NCI-H526 treated with DMSO at 0.1 percent for 48 hours (cell line): ENCODE results near the gene LRRIQ1.
"Not testable (repeated sequence)": the region's sequence is repeated elsewhere in the genome, so short reads cannot be mapped to it uniquely, and the experiment has no call there.

Experiments used
- DNase-seq: peaks from one replicate; lab custom pipeline; 2025; lab: John Stamatoyannopoulos, UW

Gene LRRIQ1

GRCh38 chr12:85036234-85036707, at the start of gene LRRIQ1, which contains the start of gene TSPAN19:
Gene LRRIQ1 (plus strand): TSS chr12:85036351. CDS start chr12:85038177, 1,826 bp downstream.
Gene TSPAN19 (minus strand): TSS chr12:85036277. CDS start chr12:85029946, 6,331 bp downstream.
- peak; percentile 82 for DNase-seq

GRCh38 chr12:84986586-84986985, 49.6 kb upstream of the LRRIQ1 start:
- DNase-seq, result no peak

- DNase-seq, result no peak
Observed at GRCh38 chr12:84994426-84994825, 41.7 kb upstream of the LRRIQ1 start.

GRCh38 chr12:84995641-84996040, 40.5 kb upstream of the LRRIQ1 start:
- no peak for DNase-seq

- DNase-seq, result no peak
Observed at GRCh38 chr12:84996759-84997158, 39.4 kb upstream of the LRRIQ1 start.

- DNase-seq, result no peak
Observed at GRCh38 chr12:84998341-84998740, 37.8 kb upstream of the LRRIQ1 start.

- DNase-seq, result no peak
Observed at GRCh38 chr12:85000729-85001128, 35.4 kb upstream of the LRRIQ1 start.

- no peak for DNase-seq
Observed at GRCh38 chr12:85002778-85003296, 33.3 kb upstream of the LRRIQ1 start.

- DNase-seq, result no peak
Observed at GRCh38 chr12:85004204-85004603, 31.9 kb upstream of the LRRIQ1 start.

- not testable (repeated sequence) for DNase-seq
Observed at GRCh38 chr12:85005047-85005446, 31.1 kb upstream of the LRRIQ1 start.

GRCh38 chr12:85005615-85006014, 30.5 kb upstream of the LRRIQ1 start:
- no peak for DNase-seq

- no peak for DNase-seq
Observed at GRCh38 chr12:85006206-85006605, 29.9 kb upstream of the LRRIQ1 start.

- DNase-seq, result no peak
Observed at GRCh38 chr12:85007836-85008235, 28.3 kb upstream of the LRRIQ1 start.

GRCh38 chr12:85016413-85016812, 19.7 kb upstream of the LRRIQ1 start:
- no peak for DNase-seq

GRCh38 chr12:85017133-85017532, 19.0 kb upstream of the LRRIQ1 start:
- no peak for DNase-seq

- no peak for DNase-seq
Observed at GRCh38 chr12:85017618-85018017, 18.5 kb upstream of the LRRIQ1 start.

- no peak for DNase-seq
Observed at GRCh38 chr12:85018098-85018497, 18.1 kb upstream of the LRRIQ1 start.

GRCh38 chr12:85029456-85029855, 6.7 kb upstream of the LRRIQ1 start:
- peak; percentile 19 for DNase-seq

GRCh38 chr12:85036733-85037132, 582 bp downstream of the LRRIQ1 start:
- DNase-seq, result no peak

- no peak for DNase-seq
Observed at GRCh38 chr12:85041395-85041794, 5.2 kb downstream of the LRRIQ1 start.

- DNase-seq, result no peak
Observed at GRCh38 chr12:85043829-85044228, 7.7 kb downstream of the LRRIQ1 start.

- DNase-seq, result peak; percentile 35
Observed at GRCh38 chr12:85057370-85057963, 21.3 kb downstream of the LRRIQ1 start.

GRCh38 chr12:85058339-85058738, 22.2 kb downstream of the LRRIQ1 start:
- no peak for DNase-seq

- no peak for DNase-seq
Observed at GRCh38 chr12:85059594-85059993, 23.4 kb downstream of the LRRIQ1 start.
